ENCODE results near the gene CCND3.

The CCND3 gene

GRCh38 chr6:41900861-41901260 is 40.7 kb downstream of the CCND3 start:
- Histone ChIP-seq H3K4me2 (ENCODE audit: insufficient read depth, low read length) (no peak overlapping the region), H2AFZ (ENCODE audit: low read depth, low read length) (no peak overlapping the region), H3K9me3 (ENCODE audit: insufficient read depth, low read length, severe bottlenecking) (no peaks in the 10 kb centered on the region), H3K27me3 (ENCODE audit: insufficient read depth, low read length, poor library complexity) (no peaks in the 10 kb centered on the region), H3K4me3 (ENCODE audit: low read depth in 1 of 2, low read length in 2 of 2) (no peak overlapping the region), H3K4me1 (ENCODE audit: insufficient read depth, low read length) (peaks cover 20% of the 10 kb centered on the region), H3K27ac (ENCODE audit: low read length) (no peak overlapping the region), H4K20me1 (ENCODE audit: insufficient read depth, low read length) (no peaks in the 10 kb centered on the region), H3K79me2 (ENCODE audit: insufficient read depth, low read length) (peaks cover 6% of the 10 kb centered on the region; the same call in 1 of the 2 replicates), H3K9ac (ENCODE audit: low read depth, low read length) (no peak overlapping the region), H3K36me3 (ENCODE audit: insufficient read depth, low read length) (peaks cover 21% of the 10 kb centered on the region)
- TF ChIP-seq EZH2 (IDR thresholded peaks at IDR 0.05; ENCODE audit: borderline replicate concordance, low read depth, low read length, severe bottlenecking) = no peak
- DNase-seq = no peak
- ATAC-seq (ENCODE audit: insufficient read depth, low read depth) = no peak

DNA sequence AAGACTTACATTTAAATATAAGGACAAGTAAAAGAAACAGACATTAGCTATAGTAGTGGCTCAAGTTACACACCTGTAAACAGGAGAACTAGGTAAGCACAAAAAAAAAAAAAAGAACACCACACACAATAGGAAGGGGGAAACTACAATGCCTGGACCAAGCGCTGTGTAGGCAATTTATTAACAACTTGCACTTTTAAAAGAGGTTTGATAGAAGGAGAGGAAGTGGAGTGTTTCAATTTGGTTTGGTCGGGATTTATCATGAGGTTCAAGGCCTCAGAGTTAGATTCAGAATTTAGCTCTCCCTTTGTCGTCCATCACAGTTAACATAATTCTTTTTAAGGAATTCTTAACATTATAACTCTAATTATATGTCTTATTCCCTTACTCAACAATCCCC is 45.3 kb downstream of the CCND3 start:
- H2AFZ ChIP-seq (ENCODE audit: low read depth, low read length) = peak overlapping the region; percentile 75
- peak overlapping the region; percentile 78 for H3K27ac ChIP-seq (ENCODE audit: low read length)
- no peaks in the 10 kb centered on the region for H4K20me1 ChIP-seq (ENCODE audit: insufficient read depth, low read length)
- H3K27me3 ChIP-seq (ENCODE audit: insufficient read depth, low read length, poor library complexity) = no peaks in the 10 kb centered on the region
- H3K79me2 ChIP-seq (ENCODE audit: insufficient read depth, low read length) = peaks cover 37% of the 10 kb centered on the region
- H3K36me3 ChIP-seq (ENCODE audit: insufficient read depth, low read length) = no peaks in the 10 kb centered on the region; the same call in 1 of the 2 replicates
- DNase-seq (no peak), ATAC-seq (ENCODE audit: insufficient read depth, low read depth) (no peak)
- peak overlapping the region; percentile 84 for H3K4me2 ChIP-seq (ENCODE audit: insufficient read depth, low read length)
- H3K9ac ChIP-seq (ENCODE audit: low read depth, low read length) = peak overlapping the region; percentile 85
- H3K4me1 ChIP-seq (ENCODE audit: insufficient read depth, low read length) = peaks cover 50% of the 10 kb centered on the region
- H3K4me3 ChIP-seq (ENCODE audit: low read depth in 1 of 2, low read length in 2 of 2) = peak overlapping the region; percentile 54 to 93; a peak in 3 of 4 replicates
- H3K9me3 ChIP-seq (ENCODE audit: insufficient read depth, low read length, severe bottlenecking) = no peaks in the 10 kb centered on the region
- TF ChIP-seq EZH2 (IDR thresholded peaks at IDR 0.05; ENCODE audit: borderline replicate concordance, low read depth, low read length, severe bottlenecking) = no peak
- TF ChIP-seq, protein P1, sequence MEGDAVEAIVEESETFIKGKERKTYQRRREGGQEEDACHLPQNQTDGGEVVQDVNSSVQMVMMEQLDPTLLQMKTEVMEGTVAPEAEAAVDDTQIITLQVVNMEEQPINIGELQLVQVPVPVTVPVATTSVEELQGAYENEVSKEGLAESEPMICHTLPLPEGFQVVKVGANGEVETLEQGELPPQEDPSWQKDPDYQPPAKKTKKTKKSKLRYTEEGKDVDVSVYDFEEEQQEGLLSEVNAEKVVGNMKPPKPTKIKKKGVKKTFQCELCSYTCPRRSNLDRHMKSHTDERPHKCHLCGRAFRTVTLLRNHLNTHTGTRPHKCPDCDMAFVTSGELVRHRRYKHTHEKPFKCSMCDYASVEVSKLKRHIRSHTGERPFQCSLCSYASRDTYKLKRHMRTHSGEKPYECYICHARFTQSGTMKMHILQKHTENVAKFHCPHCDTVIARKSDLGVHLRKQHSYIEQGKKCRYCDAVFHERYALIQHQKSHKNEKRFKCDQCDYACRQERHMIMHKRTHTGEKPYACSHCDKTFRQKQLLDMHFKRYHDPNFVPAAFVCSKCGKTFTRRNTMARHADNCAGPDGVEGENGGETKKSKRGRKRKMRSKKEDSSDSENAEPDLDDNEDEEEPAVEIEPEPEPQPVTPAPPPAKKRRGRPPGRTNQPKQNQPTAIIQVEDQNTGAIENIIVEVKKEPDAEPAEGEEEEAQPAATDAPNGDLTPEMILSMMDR (IDR thresholded peaks at IDR 0.05; ENCODE audit: borderline replicate concordance, extremely low read depth, low read length, poor library complexity, severe bottlenecking) = no peak

DNA sequence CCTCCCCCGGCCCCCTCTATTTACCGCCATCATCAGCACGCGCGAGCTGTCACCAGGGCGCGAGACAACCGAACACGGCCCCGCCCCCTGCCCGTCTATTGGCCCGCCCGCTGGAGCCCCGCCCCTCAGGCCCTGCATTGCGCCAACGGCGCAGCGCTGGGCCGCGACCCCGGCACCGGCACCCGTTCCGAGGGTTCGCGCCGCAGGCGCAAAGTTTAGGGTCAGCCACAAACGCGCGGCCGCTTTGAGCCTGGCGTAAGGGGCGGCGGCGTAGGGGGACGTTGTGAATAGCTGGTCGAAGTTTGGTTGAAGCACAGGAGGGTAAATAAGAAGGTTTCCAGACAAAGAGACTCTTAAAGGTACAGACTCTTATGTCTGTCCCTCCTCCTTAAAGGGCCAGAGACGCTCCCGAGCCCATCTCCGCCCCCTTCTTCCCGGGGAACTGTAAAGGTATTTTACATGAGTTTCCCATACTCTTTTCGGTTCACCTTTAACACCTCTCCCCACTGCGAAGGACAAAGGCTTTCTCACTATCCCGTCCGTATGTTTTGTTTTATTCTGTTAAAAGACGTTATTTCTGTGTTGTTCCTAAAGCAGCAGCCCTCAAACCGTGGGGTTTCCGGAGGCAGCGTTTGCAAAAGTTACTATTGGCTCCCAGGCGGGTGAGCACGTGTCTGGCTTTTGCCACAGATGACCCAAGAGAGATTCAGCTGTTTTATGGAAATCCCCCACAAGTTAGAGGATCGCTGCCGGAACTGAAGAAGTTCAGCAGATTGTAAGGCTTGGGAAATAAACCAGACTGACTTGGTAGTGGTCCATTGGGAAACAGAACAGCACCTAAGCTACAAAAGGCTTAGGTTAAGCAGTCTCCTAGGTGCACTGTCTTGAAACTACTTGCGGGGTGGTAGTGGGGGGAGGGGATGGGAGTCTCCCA is 46.0 kb downstream of the CCND3 start, which contains the start of gene USP49:
Gene USP49 (minus strand): TSS at position 76 of the 934 bp plus-strand sequence. CDS start 88,392 bp downstream, outside the sequence.
- H3K36me3 ChIP-seq (ENCODE audit: insufficient read depth, low read length) = peaks cover 4% of the 10 kb centered on the region; the same call in 1 of the 2 replicates
- TF ChIP-seq, protein P1 (IDR thresholded peaks at IDR 0.05; ENCODE audit: borderline replicate concordance, extremely low read depth, low read length, poor library complexity, severe bottlenecking) = no peak
- no peak for TF ChIP-seq EZH2 (IDR thresholded peaks at IDR 0.05; ENCODE audit: borderline replicate concordance, low read depth, low read length, severe bottlenecking)
- DNase-seq (peak; percentile 95), ATAC-seq (ENCODE audit: insufficient read depth, low read depth) (peak; percentile 84)
- H3K4me1 ChIP-seq (ENCODE audit: insufficient read depth, low read length) = peaks cover 57% of the 10 kb centered on the region
- H4K20me1 ChIP-seq (ENCODE audit: insufficient read depth, low read length) = no peaks in the 10 kb centered on the region
- H3K27ac ChIP-seq (ENCODE audit: low read length) = peak within 1 kb of the TSS; percentile 94
- no peaks in the 10 kb centered on the region for H3K27me3 ChIP-seq (ENCODE audit: insufficient read depth, low read length, poor library complexity)
- H3K79me2 ChIP-seq (ENCODE audit: insufficient read depth, low read length) = peaks cover 44% of the 10 kb centered on the region
- H3K9me3 ChIP-seq (ENCODE audit: insufficient read depth, low read length, severe bottlenecking) = no peaks in the 10 kb centered on the region
- H3K4me3 ChIP-seq (ENCODE audit: low read depth in 1 of 2, low read length in 2 of 2) = peak within 1 kb of the TSS; percentile 54 to 93
- peak within 1 kb of the TSS; percentile 92 for H3K4me2 ChIP-seq (ENCODE audit: insufficient read depth, low read length)
- peak within 1 kb of the TSS; percentile 85 for H3K9ac ChIP-seq (ENCODE audit: low read depth, low read length)
- H2AFZ ChIP-seq (ENCODE audit: low read depth, low read length) = peak within 1 kb of the TSS; percentile 98

Data from DND-41 (cell line).